Activated CD4-positive, alpha-beta T cell treated with anti-CD3 and anti-CD28 coated beads, Interleukin-2, amount 50 U/mL, for 16 hours (primary cell): Measurements from ENCODE around the gene KRT81.
A peak's percentile ranks its signal among the peaks of the same experiment; 100 is the strongest.
"Not testable (repeated sequence)": the region's sequence is repeated elsewhere in the genome, so short reads cannot be mapped to it uniquely, and the experiment has no call there.

Experiments
- DNase-seq: peaks from one replicate; pipeline ENCODE4 v3.0.0-alpha.2; 2020

Gene KRT81

DNA sequence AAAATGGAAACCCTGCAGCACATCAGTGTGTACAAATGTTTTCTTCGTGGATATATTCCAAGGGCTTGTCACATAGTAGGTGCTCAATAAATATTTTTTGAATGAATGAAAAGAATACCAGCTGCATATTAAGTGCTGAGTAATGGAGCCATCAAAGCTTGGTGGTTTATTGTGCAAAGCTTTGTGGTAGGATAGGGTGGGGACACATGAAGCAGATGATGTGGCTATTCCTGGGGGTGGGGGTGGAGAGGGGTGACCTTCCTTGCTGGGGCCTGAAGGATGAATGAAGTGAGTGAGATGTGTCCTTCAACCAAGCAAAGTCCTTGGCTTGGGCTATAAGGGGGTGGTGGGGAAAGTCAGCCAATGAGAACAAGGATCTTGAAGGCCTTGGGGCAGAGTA is 4.3 kb upstream of the KRT81 start:
- DNase-seq: no peak

DNA sequence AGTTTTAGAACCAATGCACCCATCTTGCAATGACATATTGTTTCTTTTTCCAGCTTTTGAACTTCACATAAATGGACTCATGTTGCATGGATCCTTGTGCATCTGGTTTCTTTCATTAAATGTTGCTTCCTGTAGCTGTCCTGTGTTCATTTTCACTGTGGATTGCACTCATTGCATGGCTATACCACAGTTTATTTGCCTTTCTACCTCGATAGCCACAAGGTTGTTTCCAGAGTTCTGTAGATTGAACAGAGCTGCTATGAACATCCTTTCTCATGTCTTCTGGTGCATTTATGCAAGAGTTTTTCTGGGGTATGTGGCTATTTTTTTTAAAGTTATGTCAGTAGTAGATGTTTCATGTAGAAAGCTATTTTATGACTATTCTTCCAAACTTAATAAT is 3.5 kb upstream of the KRT81 start:
- no peak for DNase-seq

DNA sequence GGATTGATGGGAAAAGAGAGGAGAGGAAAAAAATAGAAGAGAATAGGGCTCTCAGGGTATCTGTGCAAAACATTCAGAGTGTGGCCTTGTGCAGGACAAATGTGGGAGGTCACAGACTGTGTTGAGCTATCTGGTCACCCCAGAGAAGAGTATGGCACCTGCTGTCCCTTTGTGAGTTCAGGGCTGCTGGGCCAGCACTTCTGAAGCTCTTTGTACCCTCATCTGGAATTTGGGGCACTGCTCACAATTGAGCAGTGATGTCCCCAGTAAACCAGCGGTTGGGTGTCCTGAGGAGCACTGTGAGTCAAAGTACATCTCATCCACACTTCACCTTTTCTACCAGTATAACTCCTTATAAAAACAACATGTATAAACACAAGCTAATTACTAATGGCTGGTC is 2.6 kb upstream of the KRT81 start:
- DNase-seq: no peak

DNA sequence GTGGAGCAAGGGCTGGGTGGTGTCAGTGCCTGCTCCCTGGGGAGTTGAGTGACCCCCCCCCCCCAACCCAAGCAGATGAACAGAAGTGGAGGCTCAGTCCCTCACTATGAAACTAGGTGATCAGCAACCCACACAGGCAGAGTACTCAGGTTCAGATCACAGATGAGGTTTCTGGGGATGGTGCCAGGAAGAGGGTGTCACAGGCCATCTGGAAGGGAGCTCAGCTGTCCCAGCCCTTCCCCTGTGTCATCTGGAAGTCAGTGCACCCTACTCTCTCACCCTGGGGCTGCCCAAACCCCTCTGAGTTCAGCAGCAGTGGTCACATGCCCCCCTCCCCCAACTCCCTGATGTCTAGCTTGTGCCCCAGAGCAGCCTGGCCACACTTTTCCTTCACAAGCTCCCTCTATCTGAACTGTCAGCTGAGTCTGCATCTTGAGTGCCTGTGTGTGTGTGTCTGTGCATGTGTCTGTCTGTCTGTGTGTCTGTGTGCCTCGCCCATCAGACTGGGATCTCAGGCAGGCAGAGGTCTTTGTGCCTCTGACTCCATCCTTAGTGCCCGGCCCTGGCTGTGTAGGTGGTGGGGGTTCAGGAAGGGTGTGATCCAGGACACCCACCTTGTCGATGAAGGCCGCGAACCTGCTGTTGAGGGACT is 725 bp downstream of the KRT81 start:
- DNase-seq: not testable (repeated sequence)

DNA sequence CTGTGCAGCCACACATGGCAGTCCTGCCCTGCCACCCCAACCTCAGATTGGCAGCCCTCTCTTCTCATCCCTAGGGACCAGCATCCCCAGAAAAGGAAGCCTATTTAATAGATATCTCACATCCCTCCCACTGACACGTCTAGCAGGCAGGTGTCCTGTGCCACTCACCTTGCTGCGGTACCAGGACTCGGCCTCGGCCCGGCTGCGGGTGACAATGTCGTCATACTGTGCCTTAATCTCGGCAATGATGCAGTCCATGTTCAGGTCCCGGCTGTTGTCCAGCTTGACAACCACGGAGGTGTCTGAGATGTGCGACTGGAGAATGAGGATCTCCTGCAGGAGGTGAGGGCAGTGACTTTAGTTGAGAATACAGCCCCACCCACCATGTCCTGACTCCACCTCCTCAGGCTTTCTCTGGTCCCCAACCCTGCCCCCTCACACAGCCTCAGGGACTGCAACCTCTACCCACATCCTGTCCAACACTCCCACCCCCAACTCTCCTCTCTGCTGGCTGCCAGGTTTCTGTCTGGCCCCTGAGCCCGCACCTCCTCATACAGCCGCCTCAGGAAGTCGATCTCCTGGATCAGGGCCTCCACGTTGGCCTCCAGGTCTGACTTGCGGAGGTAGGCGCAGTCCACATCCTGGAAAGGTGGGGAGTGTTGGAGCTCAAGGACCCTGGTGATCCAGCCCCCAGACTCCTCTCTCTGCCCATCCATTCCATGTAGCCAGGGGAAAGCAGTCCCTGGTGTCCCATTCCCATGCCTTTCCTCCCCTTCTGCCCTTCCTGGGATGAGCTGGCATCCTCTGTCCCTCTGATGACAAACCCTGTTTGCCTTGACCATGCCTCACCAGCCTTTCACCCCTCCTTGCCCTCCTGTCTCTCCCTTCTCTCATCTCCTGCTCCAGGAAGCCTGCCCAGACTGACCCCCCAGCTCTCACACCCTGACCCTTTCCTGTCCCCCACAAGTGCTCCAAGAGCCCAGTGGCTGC is 3.2 kb downstream of the KRT81 start:
- not testable (repeated sequence) for DNase-seq

DNA sequence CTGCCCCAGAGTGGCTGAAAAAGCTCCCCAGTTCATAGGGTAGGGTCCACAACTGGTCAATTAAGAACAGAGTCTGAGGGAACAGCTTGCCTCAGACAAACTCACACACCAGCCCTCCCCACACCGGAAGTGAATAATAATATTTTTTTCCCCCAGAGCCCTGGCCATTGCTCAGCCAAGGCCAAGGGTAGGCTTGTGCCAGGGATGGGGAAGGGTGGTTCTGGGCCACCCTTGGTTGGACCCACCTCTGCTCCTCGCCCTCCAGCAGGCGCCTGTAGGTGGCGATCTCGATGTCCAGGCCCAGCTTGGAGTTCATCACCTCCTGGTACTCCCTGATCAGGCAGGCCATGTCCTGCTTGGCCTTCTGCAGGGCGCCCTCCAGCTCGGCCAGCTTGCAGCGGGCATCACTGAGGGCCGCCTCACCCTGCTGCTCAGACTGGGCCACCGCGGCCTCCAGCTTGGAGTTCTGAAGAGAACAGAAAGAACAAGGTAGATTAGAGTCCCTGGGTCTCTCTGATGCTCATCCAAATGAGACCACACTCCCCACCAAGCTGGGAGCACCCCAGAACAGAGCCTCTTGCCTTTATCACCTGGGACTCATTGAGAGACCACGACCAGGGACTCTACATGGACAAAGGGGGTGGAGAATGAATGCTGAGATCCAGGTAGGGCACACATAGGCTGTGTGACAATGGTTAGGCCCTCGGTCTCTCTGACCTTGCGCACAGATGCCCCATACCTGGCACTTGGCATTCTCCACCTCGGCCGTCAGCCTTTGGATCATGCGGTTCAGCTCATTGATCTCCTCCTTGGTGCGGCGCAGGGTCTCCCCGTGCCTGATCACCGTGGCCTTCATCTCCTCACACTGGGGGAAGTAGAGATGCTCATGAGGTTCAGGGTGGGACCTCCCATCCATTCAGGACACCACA is 4.2 kb downstream of the KRT81 start:
- not testable (repeated sequence) for DNase-seq

DNA sequence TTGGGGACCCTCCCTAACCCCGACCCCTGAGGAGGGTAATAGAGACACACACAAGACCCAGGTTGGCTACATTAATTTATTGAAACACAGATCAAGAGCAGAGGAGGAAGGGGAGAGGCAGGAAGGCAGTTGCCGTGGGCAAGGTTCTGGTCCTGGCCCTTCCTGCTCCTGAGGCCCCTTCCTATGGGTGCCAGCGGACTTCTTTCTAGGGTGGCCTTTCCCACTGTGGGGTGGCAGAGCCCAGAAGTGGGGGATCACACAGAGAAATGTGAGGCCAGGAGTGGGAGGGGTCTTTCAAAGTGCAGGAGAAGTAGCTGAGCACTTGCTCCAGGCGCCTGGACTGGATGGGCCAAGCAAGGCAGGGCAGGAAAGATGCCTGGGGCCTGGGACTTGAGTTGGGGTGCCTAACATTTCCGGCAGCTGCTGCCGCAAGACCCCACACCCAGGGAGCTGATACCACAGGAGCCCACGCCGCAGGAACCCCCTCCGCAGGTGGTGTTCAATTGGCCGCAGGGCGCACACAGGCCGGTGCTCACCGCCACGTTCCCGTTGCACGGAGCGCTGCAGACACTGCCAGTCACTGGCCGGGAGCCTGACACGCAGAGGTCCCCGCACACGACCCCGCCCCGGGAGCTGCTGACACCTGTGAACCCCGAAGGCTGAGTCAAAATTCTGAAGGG is 5.3 kb downstream of the KRT81 start:
- DNase-seq: no peak

DNA sequence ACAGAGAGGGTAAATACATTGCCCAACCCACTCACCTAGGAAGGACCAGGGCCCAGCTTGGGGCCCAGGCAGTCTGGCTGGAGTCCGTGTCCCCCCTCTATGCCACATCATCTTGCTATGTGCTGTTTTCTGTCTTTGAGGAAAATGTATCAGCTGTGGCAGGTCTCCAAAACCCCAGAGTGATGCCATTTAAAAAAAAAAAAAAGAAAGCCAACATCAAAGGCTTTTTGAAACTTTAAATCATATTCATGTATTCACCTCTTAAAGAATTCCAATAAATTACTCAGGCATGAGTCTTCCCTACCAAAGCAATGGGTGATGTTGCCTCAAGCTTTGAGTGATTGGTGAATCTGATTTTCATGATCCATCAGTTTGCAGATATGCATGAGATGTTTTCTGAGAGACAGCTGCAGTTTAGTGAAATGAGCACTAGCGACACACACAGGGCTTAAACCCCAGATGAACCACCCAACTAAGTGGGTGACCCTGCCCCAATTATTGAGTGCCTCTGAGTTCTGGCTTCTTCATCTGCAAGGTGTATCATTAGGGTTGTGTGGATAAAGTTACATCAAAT is 6.1 kb downstream of the KRT81 start:
- DNase-seq: no peak

DNA sequence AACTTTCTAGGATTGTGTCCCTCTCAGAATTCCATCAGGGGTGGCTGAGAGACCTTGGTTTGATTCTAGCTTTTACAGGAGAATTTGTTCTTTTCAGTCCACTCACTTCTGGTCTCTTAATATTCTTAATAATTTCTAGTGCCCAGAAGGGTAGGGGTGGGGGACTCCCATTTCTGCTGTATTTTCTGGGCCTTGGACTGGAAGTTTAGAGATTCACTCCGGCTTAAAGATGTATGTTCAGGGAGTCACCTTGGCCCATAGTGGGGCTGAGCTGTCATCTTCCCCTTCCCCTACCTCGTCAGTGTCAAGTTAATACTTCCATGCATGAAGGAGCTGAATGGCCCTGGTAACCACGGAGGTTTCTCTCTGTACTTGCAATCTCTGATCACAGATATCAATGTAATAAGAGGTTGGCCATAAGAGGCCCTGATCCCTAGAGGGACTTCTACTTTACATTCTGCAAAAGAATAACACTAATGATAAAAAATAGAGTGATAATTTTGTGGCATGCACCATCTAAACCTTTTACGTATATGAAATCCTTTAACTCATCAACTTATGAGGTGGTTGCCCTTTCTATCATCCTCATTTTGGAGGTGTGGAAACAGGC is 6.7 kb downstream of the KRT81 start:
- DNase-seq: no peak

DNA sequence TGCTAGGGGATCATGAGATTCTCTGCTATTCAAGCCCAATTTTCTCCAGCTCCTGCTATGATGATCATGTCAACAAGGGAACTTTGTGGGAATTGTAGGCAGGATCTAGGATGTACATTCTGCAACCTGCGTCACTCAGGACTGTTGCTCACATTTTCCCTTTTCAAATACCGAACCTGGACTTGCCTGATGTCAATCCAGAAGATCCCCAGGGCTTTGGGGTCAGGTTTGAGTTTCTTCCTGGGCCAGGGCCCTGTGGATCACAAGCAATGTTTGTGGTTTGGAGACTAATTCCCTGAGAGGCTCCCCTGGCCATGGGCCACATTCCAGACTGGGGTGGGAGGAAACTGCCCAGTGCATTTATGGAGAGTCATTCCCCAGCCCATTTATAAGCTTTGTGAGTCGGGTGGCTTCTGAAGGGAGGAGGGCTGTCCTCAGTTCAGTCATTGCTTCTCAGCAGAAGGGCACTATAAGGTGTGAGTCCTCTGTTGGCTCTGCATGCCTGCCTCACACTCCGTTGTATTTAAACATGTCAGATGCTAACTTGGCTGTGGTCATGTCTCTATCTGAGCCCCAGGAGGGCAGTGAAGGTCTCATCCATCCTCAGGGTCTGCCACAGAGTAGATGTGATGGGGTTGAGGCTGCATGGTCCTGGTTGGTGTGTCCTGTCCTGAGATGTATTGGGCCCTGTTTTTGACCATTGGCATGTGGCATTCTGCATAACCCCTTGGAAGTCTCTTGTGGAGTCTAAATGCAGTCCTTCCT is 10.4 kb downstream of the KRT81 start:
- DNase-seq: no peak

DNA sequence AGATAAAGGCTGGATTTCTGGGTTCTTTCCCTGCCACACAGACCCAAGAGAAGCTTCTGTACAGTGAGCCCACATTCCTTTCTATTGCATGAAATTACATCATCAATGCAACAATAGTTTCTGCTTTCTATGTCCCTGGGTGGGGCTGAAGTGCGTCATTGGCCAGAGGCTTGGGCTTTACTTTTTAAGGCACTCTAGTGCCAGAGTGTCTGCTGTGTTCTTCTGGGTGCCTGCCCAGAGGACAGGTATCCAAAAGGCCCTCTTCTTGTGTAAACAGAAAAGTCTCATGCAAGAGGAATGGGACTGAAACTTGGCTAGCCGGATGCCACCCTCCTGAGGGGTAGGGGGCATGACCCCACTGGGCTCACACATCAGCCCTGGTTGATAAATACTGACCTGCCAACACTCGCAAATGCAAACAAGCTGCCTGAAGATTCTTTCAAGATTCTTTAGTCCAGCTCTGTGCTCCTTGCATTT is 11.0 kb downstream of the KRT81 start:
- no peak for DNase-seq

DNA sequence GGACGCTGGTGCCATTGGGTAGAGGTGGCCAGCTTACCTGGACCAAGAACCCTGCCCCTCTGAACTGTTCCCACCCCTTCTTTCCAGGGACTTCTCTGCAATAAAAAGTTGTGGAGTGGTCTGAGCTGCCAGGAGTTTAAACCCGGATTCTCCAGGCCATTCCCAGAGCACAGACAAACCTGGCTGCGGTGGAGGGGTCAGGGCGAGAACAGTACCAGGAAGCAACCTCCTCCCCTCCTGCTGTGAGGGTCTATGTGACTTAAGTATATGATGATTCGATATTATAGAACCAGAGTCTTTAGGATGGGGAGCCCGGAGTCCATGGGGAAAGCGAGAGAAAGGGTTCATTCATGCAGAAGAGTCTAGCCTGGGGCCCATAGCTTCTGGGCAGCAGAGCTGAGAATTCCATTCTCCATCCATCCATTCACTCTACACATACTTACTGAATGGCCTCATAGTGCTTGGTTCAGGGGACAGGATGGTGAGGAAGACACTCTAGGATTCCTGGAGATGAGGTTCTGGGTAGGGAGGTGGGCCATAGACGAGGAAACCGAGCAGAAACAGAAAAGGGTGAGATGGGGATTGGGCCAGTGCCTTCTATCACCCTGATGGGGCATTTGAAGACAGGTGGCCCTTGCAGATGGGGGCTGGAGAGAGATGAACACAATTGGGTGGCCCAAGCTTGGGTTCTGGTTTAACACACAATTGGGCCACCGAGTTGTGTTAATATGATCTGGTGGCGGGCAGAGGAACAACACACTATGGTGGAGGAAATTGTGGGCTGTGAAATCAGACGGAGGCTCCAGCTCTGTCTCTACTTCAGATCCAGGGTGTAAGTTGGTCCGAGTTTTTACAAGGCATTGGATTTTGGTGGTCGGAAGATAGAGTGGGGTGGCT is 11.7 kb downstream of the KRT81 start:
- DNase-seq: no peak

DNA sequence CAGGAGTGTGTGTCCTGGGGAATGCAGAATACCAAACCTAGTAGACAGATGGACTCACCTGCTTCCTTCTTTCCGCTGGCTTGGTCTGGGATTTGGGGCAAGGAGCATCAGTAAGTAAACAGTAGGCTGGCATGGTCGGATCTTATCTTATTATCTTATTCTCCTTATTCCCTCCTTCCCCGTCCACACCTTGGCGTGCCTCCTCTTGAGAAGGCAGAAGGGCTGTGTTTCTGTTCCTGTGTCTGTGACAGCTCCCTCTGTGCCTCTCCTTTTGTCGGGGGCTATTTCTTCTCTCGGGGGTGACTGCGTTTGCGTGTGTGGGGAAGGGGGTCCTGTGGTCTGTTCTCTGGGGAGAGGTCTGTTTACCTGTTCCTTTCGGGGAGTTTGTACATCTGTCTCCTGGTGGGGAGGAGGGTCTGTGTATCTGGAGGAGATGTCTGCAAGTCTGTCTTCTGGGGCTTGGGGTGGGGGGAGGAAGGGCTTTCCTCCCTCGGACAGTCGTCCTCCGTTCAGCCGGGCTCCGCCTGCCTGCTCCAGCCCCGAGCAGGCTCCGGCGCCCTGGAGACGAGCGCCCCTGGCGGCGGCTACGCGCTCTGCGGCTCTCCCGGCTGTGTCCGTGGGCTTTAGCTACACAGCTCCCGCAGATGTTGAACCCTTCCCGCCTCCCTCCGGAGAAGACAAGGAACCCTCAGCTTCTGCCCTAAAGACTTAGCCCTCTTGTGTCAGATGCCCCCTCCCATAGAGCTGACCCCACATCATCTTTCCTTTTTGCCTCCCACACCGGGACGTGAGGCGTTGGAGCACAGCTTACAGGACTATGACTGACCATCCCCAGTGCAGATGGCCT is 12.5 kb downstream of the KRT81 start:
- peak; percentile 79 for DNase-seq

DNA sequence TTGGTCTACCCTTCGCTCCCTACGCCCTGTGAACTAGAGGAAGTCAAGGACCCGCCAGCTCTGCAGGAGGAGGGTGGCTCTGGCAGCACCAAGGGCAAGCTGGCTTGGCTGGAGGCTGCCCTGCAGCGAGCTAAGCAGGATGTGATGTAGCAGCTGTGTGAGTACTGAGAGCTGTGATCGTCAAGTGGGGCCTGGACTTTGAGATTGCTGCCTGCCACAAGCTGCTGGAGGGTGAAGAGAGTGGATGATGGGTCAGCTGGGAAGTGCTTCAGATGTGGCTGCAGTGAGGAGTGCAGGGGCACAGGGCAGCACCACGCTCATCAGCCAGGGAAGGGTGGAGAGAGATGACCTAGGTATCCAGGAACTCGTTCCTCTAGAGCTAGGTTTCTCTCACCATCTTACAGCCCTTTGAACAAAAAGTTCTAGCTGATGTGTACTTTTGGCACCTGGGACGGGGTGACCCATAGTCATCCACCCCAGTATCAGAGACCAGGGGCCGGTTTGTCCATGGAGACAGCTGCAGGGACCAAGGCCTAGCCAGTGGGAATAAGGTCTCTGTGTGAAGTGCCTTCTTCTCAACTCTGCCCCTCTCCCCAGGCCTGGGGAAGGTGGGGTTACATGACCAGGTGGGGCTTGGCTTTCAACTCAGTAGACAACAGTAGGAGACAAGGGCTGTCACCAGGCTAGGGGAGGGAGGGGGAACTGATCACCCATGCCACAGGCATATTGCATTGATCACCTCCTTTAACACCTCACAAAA is 13.7 kb downstream of the KRT81 start:
- DNase-seq: no peak

DNA sequence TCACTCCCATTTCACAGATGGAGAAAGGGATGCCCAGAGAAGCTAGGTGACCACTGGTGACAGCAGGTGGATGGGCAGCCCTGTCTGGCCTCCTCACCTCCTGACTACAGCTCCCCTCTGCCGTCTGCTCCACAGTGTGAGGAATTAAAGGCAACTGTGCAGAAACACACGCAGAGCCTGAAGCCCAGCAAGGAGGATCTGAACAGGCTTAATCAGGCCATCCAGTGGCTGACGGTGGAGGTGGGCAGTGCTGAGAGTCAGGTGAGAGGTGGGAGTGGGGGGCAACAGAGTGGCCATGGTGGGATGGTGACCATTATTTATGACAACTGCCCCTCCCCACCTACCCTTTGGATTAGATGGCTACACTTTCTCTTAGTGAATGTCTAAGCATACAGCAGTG is 15.6 kb downstream of the KRT81 start:
- DNase-seq: no peak

DNA sequence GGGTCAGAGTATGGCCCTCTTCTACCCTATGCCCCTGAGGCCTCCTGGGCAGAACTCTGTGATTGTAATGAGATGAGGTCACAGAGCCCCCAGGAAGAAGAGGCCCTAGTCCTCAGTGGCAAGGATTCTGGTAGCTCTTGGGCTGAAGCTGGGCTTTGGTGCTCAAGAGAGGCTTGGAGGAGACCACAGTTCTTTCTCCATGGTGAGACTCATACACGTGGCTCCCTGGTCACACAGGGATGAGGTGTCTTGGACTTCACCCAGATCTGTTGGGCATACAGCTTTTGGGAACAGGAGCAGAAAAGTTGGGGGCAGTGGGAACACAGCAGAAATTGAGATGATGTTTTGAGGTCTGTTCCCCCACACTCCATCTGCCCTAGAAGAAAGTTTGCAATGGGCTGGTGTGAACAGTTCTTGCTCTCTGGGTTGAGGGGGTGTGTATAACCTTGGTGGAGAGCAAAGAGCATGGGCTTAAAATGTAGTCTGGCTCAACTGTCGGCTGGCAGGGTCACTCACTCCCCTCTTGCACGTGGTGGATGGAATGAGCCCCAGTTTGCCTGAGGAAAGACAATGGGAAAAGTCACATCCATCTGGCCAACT is 16.7 kb downstream of the KRT81 start, which contains the start of gene KRT86:
TSS of gene KRT86 (plus strand) at position 125 of the 600 bp plus-strand sequence. CDS start 27,272 bp downstream, outside the sequence.
- no peak for DNase-seq

DNA sequence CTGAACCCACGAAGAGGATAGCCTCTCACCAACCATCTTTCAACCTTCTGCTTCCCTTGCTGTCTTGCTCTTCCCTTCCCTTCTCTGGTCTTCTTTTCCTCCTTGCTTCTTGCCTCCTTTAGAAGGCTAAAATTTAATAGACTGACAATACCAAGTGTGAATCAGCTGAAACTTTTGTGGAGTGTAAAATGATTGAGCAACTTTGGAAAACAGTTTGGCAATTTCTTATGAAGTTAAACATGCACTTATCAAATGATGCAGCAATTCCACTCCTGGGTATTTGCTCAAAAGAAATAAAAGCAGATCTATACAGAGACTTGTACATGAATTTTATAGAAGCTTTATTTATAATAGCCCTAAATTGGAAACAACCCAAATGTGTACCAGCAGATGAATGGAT is 20.2 kb downstream of the KRT81 start:
- DNase-seq: no peak
